Measurements from ENCODE around the gene MEPCE. TPM values are rescaled to one million over a fixed set of nuclear protein-coding genes. Genes with fewer than 3 reads are reported as not detected.

The MEPCE gene
- total and polyA plus RNA-seq, 10 of the 15 experiments (the other 5 are each of a cell fraction or from before 2014, with no cell fraction given), result 8.2 to 48.0 (median 22.1) TPM

- ChIA-PET SMC1A (ENCODE audit: uncharacterized antibody, unreplicated experiment) (interaction anchor here (0.9 to 2.9 kb wide), 5 partner anchors 9 to 45 kb away, joined by 3 to 10 read pairs (median 4); partner anchors contain the start of genes MEPCE and ZCWPW1), CTCF (interaction anchor here (1.0 to 2.5 kb wide), 5 partner anchors 9 to 288 kb away, joined by 3 to 18 read pairs (median 4); no protein-coding TSS in a partner anchor), POLR2A (interaction anchor here (1.2 to 2.3 kb wide), 3 partner anchors 9 to 44 kb away, joined by 3 to 10 read pairs (median 7); partner anchors contain the start of gene ZCWPW1), RAD21 (ENCODE audit: unreplicated experiment) (interaction anchor here (0.6 to 2.9 kb wide), 6 partner anchors 9 to 45 kb away, joined by 3 to 10 read pairs (median 4); partner anchors contain the start of genes MEPCE and ZCWPW1)
- Histone ChIP-seq H3K9ac (ENCODE audit: control insufficient read depth, insufficient read depth, low read length) (no peak overlapping the region), H3K27ac (ENCODE audit: control insufficient read depth, insufficient read depth) (peak overlapping the region; percentile 35; the same call in 1 of the 2 replicates), H3K4me2 (ENCODE audit: control insufficient read depth, insufficient read depth) (no peak overlapping the region), H3K4me3 (no peak overlapping the region), H3K36me3 (ENCODE audit: control insufficient read depth in 2 of 2, insufficient read depth in 2 of 2, low read length in 1 of 2) (no peaks in the 10 kb centered on the region), H3K79me2 (ENCODE audit: control insufficient read depth, insufficient read depth, low read length) (no peaks in the 10 kb centered on the region), H3K9me3 (replicated peaks; ENCODE audit: control insufficient read depth, insufficient read depth, low read length) (no peaks in the 10 kb centered on the region), H2AFZ (ENCODE audit: control insufficient read depth, low read depth, low read length) (no peak overlapping the region), H3K4me1 (ENCODE audit: control insufficient read depth, insufficient read depth, low read length) (peaks cover 19% of the 10 kb centered on the region), H4K20me1 (ENCODE audit: control insufficient read depth, insufficient read depth) (no peaks in the 10 kb centered on the region), H3K27me3 (replicated peaks in 1 of 2; ENCODE audit: control insufficient read depth in 2 of 2, insufficient read depth in 2 of 2, low read length in 1 of 2) (no peaks in the 10 kb centered on the region)
- no peak for FAIRE-seq
- no peak for DNase-seq (ENCODE audit: low read depth, low spot score)
- no peak; the same call in 2 of the 3 replicates for ATAC-seq
- in situ Hi-C loops (cut with MboI) (no loop called here), intact Hi-C loops (cut with micrococcal nuclease; ENCODE audit: unreplicated experiment) (no loop called here)
- TF ChIP-seq SP1 (IDR thresholded peaks at IDR 0.05; ENCODE audit: low read depth, low read length) (no peak), BACH1 (IDR thresholded peaks at IDR 0.05; ENCODE audit: borderline replicate concordance) (no peak), ZNF217 (IDR thresholded peaks at IDR 0.05) (no peak), MEF2B (IDR thresholded peaks at IDR 0.05; ENCODE audit: partially characterized antibody, poor library complexity, severe bottlenecking) (peak; percentile 92)
- WGBS (ENCODE audit: insufficient coverage, insufficient replicate concordance, low lambda C conversion rate, missing lambda C conversion rate), result 0% methylated on average over 1 of the region's 1 CpG
- no TSS peak for BruUV-seq (replicated peaks)
These were observed 9.9 kb upstream of the MEPCE start for GRCh38 chr7:100419660-100420226.

- ChIA-PET SMC1A (ENCODE audit: uncharacterized antibody, unreplicated experiment) (interaction anchor here (1.3 to 1.6 kb wide), 3 partner anchors 11 to 49 kb away, joined by 8 to 10 read pairs (median 8); no protein-coding TSS in a partner anchor), POLR2A (interaction anchor here (0.5 to 1.7 kb wide), 10 partner anchors 9 to 1528 kb away, joined by 3 to 14 read pairs (median 4); partner anchors contain the start of gene PPP1R35), CTCF (interaction anchor here (1.0 to 1.6 kb wide), 5 partner anchors 16 to 59 kb away, joined by 3 to 7 read pairs (median 4); no protein-coding TSS in a partner anchor), RAD21 (ENCODE audit: unreplicated experiment) (interaction anchor here (1.3 to 2.1 kb wide), 2 partner anchors 16 to 212 kb away, joined by 3 to 12 read pairs; no protein-coding TSS in a partner anchor)
- Histone ChIP-seq H3K36me3 (ENCODE audit: control insufficient read depth in 2 of 2, insufficient read depth in 2 of 2, low read length in 1 of 2) (no peaks in the 10 kb centered on the region), H3K4me3 (no peak overlapping the region), H4K20me1 (ENCODE audit: control insufficient read depth, insufficient read depth) (no peaks in the 10 kb centered on the region), H3K9ac (ENCODE audit: control insufficient read depth, insufficient read depth, low read length) (0 out of 2 replicates have a peak overlapping the region, but pooled peaks have one; percentile 5), H3K4me1 (ENCODE audit: control insufficient read depth, insufficient read depth, low read length) (peaks cover 24% of the 10 kb centered on the region), H3K79me2 (ENCODE audit: control insufficient read depth, insufficient read depth, low read length) (no peaks in the 10 kb centered on the region), H3K9me3 (replicated peaks; ENCODE audit: control insufficient read depth, insufficient read depth, low read length) (no peaks in the 10 kb centered on the region), H3K27ac (ENCODE audit: control insufficient read depth, insufficient read depth) (peak overlapping the region; percentile 65), H2AFZ (ENCODE audit: control insufficient read depth, low read depth, low read length) (peak overlapping the region; percentile 28; the same call in 1 of the 2 replicates), H3K27me3 (replicated peaks in 1 of 2; ENCODE audit: control insufficient read depth in 2 of 2, insufficient read depth in 2 of 2, low read length in 1 of 2) (no peaks in the 10 kb centered on the region), H3K4me2 (ENCODE audit: control insufficient read depth, insufficient read depth) (peak overlapping the region; percentile 41; the same call in 1 of the 2 replicates)
- in situ Hi-C loops (cut with MboI), result no loop called here
- DNase-seq (ENCODE audit: low read depth, low spot score), result no peak
- FAIRE-seq, result peak; percentile 78
- intact Hi-C loops (cut with micrococcal nuclease; ENCODE audit: unreplicated experiment), result no loop called here
- 35% methylated on average over 6 of the region's 6 CpGs for WGBS (ENCODE audit: insufficient coverage, insufficient replicate concordance, low lambda C conversion rate, missing lambda C conversion rate)
- peak; percentile 59 for ATAC-seq
- BruUV-seq (replicated peaks), result no TSS peak
- no peak for TF ChIP-seq PML (IDR thresholded peaks at IDR 0.05; ENCODE audit: low read length)
- 0 out of 4 replicates have a peak, but pooled peaks of 1 of the 2 experiments have one; percentile 13 for TF ChIP-seq EP300 (IDR thresholded peaks at IDR 0.05; ENCODE audit: borderline replicate concordance in 1 of 2, control insufficient read depth in 1 of 2, low read depth in 2 of 2, low read length in 2 of 2)
- peak; percentile 65; the same call in 1 of the 2 replicates for TF ChIP-seq SPI1 (IDR thresholded peaks at IDR 0.05; ENCODE audit: borderline replicate concordance, insufficient read depth, low read depth, low read length)
- TF ChIP-seq RELB (IDR thresholded peaks at IDR 0.05; ENCODE audit: low read depth), result peak; percentile 38; the same call in 1 of the 2 replicates
- TF ChIP-seq, protein P1, sequence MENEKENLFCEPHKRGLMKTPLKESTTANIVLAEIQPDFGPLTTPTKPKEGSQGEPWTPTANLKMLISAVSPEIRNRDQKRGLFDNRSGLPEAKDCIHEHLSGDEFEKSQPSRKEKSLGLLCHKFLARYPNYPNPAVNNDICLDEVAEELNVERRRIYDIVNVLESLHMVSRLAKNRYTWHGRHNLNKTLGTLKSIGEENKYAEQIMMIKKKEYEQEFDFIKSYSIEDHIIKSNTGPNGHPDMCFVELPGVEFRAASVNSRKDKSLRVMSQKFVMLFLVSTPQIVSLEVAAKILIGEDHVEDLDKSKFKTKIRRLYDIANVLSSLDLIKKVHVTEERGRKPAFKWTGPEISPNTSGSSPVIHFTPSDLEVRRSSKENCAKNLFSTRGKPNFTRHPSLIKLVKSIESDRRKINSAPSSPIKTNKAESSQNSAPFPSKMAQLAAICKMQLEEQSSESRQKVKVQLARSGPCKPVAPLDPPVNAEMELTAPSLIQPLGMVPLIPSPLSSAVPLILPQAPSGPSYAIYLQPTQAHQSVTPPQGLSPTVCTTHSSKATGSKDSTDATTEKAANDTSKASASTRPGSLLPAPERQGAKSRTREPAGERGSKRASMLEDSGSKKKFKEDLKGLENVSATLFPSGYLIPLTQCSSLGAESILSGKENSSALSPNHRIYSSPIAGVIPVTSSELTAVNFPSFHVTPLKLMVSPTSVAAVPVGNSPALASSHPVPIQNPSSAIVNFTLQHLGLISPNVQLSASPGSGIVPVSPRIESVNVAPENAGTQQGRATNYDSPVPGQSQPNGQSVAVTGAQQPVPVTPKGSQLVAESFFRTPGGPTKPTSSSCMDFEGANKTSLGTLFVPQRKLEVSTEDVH (IDR thresholded peaks at IDR 0.05; ENCODE audit: low read depth, partially characterized antibody), result no peak
- peak; percentile 39 to 42; a peak in 2 of 4 replicates for TF ChIP-seq IKZF2 (IDR thresholded peaks at IDR 0.05)
These were observed 6.3 kb upstream of the MEPCE start for GRCh38 chr7:100423315-100423714.

All from GM12878 (cell line).